Skeletal muscle tissue (tissue), 4 donors: ENCODE measurements around the gene CADM3. TPM values are rescaled to one million over a fixed set of nuclear protein-coding genes. Genes with fewer than 3 reads are reported as not detected.

Experiments
- H3K27ac ChIP-seq: one replicate; pipeline ENCODE4 v1.7.0; 2013; ENCODE audit warnings: mild to moderate bottlenecking, low read depth, low read length, inconsistent platforms
- H3K27me3 ChIP-seq, 3 donors: one replicate each; pipeline ENCODE4 v1.7.0; 2013; ENCODE audit warnings: low read length in 3 of 3; ENCODE audit not compliant: control insufficient read depth in 3 of 3, insufficient read depth in 3 of 3
- H3K36me3 ChIP-seq, 3 donors: one replicate each; pipeline ENCODE4 v1.7.0; 2013; ENCODE audit warnings: low read length in 3 of 3; ENCODE audit not compliant: control insufficient read depth in 3 of 3, insufficient read depth in 3 of 3
- H3K4me1 ChIP-seq, 3 donors: one replicate each; pipeline ENCODE4 v1.7.0; 2013; ENCODE audit warnings: low read length in 3 of 3, mild to moderate bottlenecking in 3 of 3; ENCODE audit not compliant: control insufficient read depth in 3 of 3, insufficient read depth in 3 of 3
- H3K4me3 ChIP-seq, 3 donors: one replicate each; pipeline ENCODE4 v1.7.0; 2013; ENCODE audit warnings: low read length in 3 of 3
- H3K9ac ChIP-seq, 3 donors: one replicate each; pipeline ENCODE4 v1.7.0; 2013; ENCODE audit warnings: low read length in 3 of 3, mild to moderate bottlenecking in 3 of 3, moderate library complexity in 2 of 3, low read depth in 1 of 3
- H3K9me3 ChIP-seq, 3 donors: one replicate each; pipeline ENCODE4 v1.7.0; 2013; ENCODE audit warnings: low read length in 3 of 3; ENCODE audit not compliant: control insufficient read depth in 3 of 3
- total RNA-seq: library from RNA; depleted of rRNA; stranded (reverse); fragments of >200 nt; gene quantifications from one replicate; pipeline ENCODE4 v1.2.3, GENCODE V29; 2014
- donor health status: Osteomylitis.

CADM3 gene
- total RNA-seq, 1 donor from 2014 or later = 0.52 TPM

DNA sequence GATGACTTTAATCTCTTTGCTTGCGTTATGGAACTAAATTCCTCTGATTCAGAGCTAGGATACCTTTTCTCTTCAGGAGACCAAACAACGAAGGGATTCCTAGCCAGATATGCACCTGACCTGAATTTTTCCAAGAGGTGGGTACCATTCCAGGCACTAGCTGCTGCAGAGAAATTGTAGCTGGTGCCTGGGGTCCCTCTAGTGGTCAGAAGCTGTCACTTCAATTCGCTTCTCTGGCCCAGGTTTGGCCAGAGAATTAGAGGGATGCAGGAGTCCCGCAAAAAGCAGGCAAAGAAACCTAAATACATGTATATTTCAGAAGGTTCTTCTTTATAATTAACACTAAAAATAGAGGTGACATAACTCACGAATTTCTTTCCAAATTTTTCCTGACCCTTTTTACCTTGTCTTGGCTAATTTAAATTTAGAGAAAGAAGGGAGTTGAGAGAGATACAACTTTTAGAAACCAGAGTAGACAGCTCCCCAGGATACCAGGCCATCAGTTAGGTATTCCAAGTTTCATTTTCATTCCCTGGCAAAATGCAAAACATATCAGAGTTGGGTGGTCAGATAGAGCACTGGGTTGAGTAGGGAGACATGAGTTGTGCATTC is 42.8 kb downstream of the CADM3 start:
- no peaks in the 10 kb centered on the region for H3K9me3 ChIP-seq
- H3K9ac ChIP-seq = no peak overlapping the region
- H3K4me1 ChIP-seq = peaks cover 0 to 7% (median 0%) of the 10 kb centered on the region in 3 donors
- no peak overlapping the region for H3K4me3 ChIP-seq
- peaks cover 0 to 14% (median 11%) of the 10 kb centered on the region in 3 donors for H3K27me3 ChIP-seq
- no peak overlapping the region for H3K27ac ChIP-seq
- no peaks in the 10 kb centered on the region for H3K36me3 ChIP-seq

DNA sequence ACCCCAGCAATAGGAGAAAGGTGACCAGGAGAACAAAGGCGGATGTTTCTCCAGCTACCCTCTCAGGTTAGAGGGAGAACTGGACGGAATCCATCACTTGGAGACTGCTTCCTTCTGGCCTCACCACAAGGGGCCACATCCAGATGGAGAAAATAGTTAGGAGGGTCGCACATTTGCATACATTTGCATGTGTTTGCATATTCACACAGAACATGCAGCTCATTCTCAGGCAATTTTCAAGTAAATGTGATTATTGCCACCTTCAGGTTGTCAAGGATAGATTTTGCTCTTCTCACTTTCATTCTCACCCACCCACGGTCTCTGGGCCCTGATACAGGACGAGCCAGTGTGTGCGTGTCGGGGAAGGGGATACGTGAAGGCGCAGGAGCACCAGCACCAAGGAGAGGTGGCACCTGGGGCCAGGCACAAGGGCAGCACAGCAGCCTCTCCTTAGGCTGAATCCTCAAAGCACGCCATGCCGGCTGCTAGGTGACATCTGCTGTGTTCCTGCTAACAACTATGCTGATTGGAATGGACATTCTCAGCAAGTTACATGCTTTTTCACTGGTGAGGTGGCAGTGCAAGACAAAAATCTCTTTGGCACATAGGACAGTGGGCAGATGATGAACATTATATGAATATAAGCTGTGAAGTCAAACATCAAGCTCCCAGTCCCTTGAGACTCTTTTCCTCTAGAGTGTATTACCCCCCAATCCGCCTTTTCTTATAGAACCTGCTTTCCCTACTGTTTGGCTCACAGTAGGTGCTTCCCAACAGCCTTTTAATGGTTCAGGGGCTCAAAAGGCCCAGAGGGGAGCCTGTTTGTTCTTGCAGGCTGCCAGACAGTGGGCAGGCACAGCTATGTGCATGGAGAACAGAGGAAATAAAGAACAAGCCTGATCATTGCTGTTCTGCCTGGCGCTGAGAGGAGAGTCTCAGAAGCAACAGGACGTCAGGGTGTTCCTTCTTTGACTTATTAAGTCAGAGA is 47.5 kb downstream of the CADM3 start:
- Histone ChIP-seq H3K9me3 (no peaks in the 10 kb centered on the region), H3K27me3 (peaks cover 0 to 13% (median 5%) of the 10 kb centered on the region in 3 donors), H3K27ac (no peak overlapping the region), H3K36me3 (no peaks in the 10 kb centered on the region), H3K9ac (no peak overlapping the region), H3K4me3 (no peak overlapping the region), H3K4me1 (no peaks in the 10 kb centered on the region)

DNA sequence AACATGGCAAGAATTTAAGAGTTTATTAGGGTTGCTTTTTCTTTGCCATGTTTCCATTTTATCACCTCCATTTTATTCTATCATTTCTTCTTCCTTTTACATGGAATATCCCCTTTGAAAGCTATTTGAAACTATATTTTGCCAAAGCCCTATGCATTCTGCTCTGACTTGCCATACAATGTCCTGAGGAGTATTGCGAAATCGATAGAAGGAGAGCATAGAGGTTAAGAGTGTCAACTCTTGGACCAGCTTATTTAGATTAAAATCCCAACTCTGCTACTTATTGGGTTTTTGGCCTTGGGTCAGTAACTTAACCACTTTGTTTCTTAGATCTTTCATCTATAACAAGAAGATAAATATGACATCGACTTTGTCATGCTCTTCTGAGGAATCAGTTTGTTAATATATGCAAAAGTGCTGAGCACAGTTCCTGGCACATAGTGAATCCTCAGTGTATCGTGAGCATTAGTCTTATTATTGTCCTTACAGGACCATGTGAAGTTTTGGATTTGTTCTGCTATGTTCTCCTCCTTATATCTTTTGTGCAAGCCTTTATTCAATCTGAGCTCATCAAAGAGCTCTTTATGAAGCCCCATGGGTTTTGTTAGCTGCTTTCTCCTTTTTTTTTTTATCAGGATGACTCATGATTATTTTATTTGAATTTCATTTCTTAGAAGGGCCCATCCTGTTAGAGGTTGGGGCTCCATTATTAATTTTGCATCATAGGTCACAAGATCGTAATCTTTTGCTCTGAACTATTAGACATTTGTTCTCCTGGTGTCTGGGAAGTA is 50.9 kb downstream of the CADM3 start:
- Histone ChIP-seq H3K4me1 (no peaks in the 10 kb centered on the region), H3K4me3 (no peak overlapping the region), H3K9ac (no peak overlapping the region), H3K9me3 (no peaks in the 10 kb centered on the region), H3K27ac (no peak overlapping the region), H3K36me3 (no peaks in the 10 kb centered on the region), H3K27me3 (peaks cover 4 to 8% (median 5%) of the 10 kb centered on the region in 3 donors)

DNA sequence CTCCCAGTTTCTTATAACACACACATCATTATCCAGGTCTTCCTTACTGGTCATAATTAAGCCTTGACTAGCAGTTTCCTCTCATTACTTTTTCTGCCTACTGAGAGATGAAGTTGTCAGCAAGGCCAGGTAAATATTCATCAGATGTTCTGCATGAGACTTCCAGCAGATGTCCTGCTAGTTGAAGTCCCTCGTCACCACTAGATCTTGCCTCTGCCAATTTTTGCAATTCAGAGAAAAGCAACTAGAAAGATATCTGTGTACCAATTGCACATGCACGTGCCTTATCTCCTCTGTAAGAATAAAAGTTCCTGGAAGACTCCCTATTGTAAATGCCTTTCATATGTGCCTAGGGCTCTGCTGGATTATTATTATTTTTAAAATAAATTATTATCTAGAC is 51.6 kb downstream of the CADM3 start:
- Histone ChIP-seq H3K4me1 (no peaks in the 10 kb centered on the region), H3K4me3 (no peak overlapping the region), H3K27me3 (peaks cover 4 to 8% (median 5%) of the 10 kb centered on the region in 3 donors), H3K27ac (no peak overlapping the region), H3K9me3 (no peaks in the 10 kb centered on the region), H3K36me3 (no peaks in the 10 kb centered on the region), H3K9ac (no peak overlapping the region)

DNA sequence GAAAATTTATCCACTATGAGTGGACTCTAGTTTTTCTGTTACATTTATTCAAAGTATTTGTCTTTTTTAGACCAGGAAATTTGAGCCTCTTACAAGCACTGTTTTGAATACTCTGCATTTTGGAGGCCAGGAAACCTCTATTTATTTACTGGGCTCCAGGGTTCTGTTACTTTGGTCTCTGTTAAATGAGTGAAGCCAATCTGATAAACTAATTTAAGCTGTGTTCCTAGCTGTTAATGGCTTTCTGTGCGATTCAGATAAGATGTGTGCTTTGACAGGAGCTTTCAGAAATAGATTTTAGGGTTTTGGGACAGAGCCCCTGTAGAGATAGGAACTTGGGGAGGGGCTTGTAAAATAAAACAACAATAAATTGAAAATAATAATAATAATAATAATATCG is 57.1 kb downstream of the CADM3 start:
- H3K9me3 ChIP-seq = no peaks in the 10 kb centered on the region
- no peak overlapping the region for H3K27ac ChIP-seq
- H3K27me3 ChIP-seq = peaks cover 0 to 4% (median 2%) of the 10 kb centered on the region in 3 donors
- H3K9ac ChIP-seq = no peak overlapping the region
- no peaks in the 10 kb centered on the region for H3K36me3 ChIP-seq
- no peaks in the 10 kb centered on the region for H3K4me1 ChIP-seq
- H3K4me3 ChIP-seq = no peak overlapping the region

DNA sequence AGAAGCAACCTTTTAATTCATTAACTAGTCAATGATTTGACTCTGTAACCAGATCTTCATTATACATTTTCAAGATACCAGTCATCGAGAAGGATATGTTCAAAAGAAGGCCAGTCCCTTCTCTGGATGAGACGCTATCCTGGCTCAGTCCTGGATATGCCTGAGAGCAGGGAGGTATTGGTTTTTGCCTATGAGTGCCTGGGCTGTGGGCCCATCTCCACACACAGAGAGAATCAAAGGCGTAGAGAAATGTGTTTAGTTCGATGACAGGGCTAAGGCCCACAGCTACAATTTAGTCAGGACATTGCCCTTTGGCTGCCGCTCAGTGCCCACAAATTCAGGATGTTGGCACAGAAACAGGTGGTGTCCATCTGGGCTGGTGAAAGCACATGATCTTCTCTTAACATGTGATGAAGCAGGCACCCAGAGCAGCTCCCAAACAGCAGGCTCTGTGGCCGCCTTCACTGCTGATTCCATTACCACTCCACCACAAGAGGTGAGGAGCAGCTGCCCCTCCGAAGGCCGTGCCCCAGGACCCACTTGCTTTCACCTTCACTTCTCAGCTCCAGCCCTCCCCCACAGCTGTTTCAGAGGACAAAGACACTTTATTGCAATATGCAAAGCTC is 58.0 kb downstream of the CADM3 start:
- Histone ChIP-seq H3K4me1 (no peaks in the 10 kb centered on the region), H3K4me3 (no peak overlapping the region), H3K9me3 (no peaks in the 10 kb centered on the region), H3K27me3 (peaks cover 0 to 4% (median 2%) of the 10 kb centered on the region in 3 donors), H3K27ac (no peak overlapping the region), H3K9ac (no peak overlapping the region), H3K36me3 (no peaks in the 10 kb centered on the region)

DNA sequence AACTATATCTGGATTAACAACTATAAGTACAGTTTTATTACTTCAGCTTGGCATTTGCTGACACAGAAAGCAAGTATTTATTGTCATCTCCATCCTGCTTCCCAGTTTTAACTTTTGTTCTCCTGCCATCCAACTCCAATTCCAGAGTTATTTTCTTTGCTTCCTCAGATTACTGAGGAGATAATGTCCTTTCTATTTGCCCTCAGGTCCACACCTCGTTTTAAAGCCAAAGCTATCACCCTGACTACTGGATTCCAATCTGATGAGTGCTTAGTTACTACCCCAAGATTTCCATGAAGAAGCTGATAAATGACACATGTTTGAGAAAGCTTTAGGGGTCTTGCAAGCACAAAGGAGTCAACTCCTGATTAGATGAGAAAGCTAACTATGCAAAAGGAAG is 58.5 kb downstream of the CADM3 start:
- H3K4me3 ChIP-seq = no peak overlapping the region
- H3K4me1 ChIP-seq = no peaks in the 10 kb centered on the region
- no peaks in the 10 kb centered on the region for H3K9me3 ChIP-seq
- no peak overlapping the region for H3K9ac ChIP-seq
- H3K36me3 ChIP-seq = no peaks in the 10 kb centered on the region
- H3K27ac ChIP-seq = no peak overlapping the region
- H3K27me3 ChIP-seq = peaks cover 0 to 2% (median 0%) of the 10 kb centered on the region in 3 donors

DNA sequence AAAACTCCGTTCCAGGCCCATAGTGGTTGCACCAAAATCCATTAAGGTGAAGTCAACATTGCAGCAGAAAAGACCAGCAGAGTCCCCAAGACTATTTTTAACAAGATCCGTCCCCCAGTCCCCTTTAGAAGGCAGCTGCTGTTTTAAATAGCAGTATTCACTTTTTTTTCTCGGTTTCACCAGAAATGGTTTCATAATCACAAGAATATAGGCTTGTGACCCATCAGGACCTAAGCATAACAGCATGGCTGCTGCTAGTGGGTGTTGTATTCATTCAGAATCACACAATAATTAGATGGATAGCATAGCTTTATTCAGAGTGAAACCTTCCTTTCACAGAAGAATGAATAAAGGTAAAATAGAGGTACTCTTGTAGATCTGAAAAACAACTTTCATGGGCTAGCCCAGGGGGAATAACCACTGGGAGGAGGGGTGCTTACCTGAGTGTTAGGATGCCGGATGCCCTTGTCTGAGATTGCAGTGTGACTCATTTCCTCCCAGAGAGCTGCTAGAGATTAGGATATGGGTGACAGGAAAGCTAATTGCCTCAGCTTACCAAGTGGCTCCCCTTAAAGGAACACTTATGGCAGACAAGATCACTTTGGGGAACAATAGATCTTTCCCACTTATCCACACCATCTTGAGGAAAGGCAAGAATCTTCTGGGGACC is 68.3 kb downstream of the CADM3 start:
- no peak overlapping the region for H3K27ac ChIP-seq
- no peak overlapping the region for H3K4me3 ChIP-seq
- no peaks in the 10 kb centered on the region for H3K36me3 ChIP-seq
- no peaks in the 10 kb centered on the region for H3K4me1 ChIP-seq
- H3K9me3 ChIP-seq = peaks cover 0 to 2% (median 0%) of the 10 kb centered on the region in 3 donors
- no peak overlapping the region for H3K9ac ChIP-seq
- H3K27me3 ChIP-seq = no peaks in the 10 kb centered on the region

DNA sequence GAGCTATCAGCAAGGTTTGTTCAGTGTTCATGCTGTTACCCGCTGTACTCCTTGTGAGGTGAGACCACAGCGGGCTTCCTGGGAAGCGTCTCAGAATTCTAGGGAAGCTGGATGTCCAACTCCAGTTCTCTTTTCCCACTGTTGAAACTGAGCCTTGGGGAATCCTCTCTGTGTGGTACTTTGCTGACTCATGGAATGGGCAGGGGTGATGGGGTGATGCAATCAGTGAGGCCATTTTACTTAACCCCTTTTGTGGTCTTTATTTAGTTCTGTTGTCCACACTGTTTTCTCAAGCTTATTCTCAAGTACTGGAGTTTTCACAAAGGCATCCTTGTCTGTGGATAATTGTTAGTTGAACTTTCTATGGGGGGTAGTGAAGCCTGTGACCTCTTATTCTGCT is 75.9 kb downstream of the CADM3 start:
- peaks cover 0 to 3% (median 2%) of the 10 kb centered on the region in 3 donors for H3K9me3 ChIP-seq
- H3K9ac ChIP-seq = no peak overlapping the region
- H3K4me1 ChIP-seq = no peaks in the 10 kb centered on the region
- no peak overlapping the region for H3K27ac ChIP-seq
- H3K36me3 ChIP-seq = no peaks in the 10 kb centered on the region
- H3K4me3 ChIP-seq = no peak overlapping the region
- H3K27me3 ChIP-seq = no peaks in the 10 kb centered on the region
